Heart right ventricle (tissue), 16 donors: Measurements from ENCODE around the gene PIP5K1C. TPM values are rescaled to one million over a fixed set of nuclear protein-coding genes. Genes with fewer than 3 reads are reported as not detected.

Source experiments
- ATAC-seq, 8 donors: fragments of 200-7000 bp; cut with Tn5 transposase; one replicate each; pipeline ENCODE4 v1.9.1; 2020; ENCODE audit warnings: mild to moderate bottlenecking in 8 of 8, moderate library complexity in 8 of 8, moderate number of reproducible peaks in 1 of 8
- DNase-seq, 2 donors: peaks; one replicate each; pipeline ENCODE4 v3.0.0-alpha.2; 2020
- H3K27ac ChIP-seq, 10 donors: fragments of 200-600 bp; sonication (generic) in 2 of 10; one replicate each; pipeline versions ENCODE4 v1.5.0 to v1.8.0; 2020 to 2022; ENCODE audit warnings: mild to moderate bottlenecking in 3 of 10
- H3K27me3 ChIP-seq, 7 donors: fragments of 200-600 bp; one replicate each; pipeline ENCODE4 v1.8.0; 2021 to 2022; ENCODE audit warnings: mild to moderate bottlenecking in 2 of 7
- H3K36me3 ChIP-seq, 9 donors: fragments of 200-600 bp; sonication (generic) in 1 of 9; one replicate each; pipeline versions ENCODE4 v1.5.0 to v1.8.0; 2020 to 2022; ENCODE audit warnings: mild to moderate bottlenecking in 2 of 9
- H3K4me1 ChIP-seq, 9 donors: fragments of 200-600 bp; sonication (generic) in 1 of 9; one replicate each; pipeline versions ENCODE4 v1.5.0 to v1.8.0; 2020 to 2022; ENCODE audit warnings: mild to moderate bottlenecking in 4 of 9
- H3K4me3 ChIP-seq, 10 donors: fragments of 200-600 bp; sonication (generic) in 2 of 10; one replicate each; pipeline versions ENCODE4 v1.5.0 to v1.8.0; 2020 to 2022; ENCODE audit warnings: mild to moderate bottlenecking in 7 of 10, moderate library complexity in 2 of 10
- H3K9me3 ChIP-seq, 11 donors: fragments of 200-600 bp in 10 of 11; sonication (generic) in 2 of 11; one replicate each; pipeline versions ENCODE4 v1.5.0 to v1.8.0; 2013 to 2022; ENCODE audit warnings: mild to moderate bottlenecking in 2 of 11, control low read depth in 1 of 11, moderate library complexity in 1 of 11
- CTCF ChIP-seq, 9 donors: fragments of 200-600 bp; sonication (generic) in 2 of 9; IDR thresholded peaks; one replicate each; pipeline versions ENCODE4 v1.5.0 to v1.8.0; 2021 to 2022; ENCODE audit warnings: antibody characterized with exemption in 9 of 9, mild to moderate bottlenecking in 5 of 9, moderate library complexity in 1 of 9
- WGBS, 2 donors: extraction: QIAGEN DNeasy Blood & Tissue Kit; methylation state at CpG; one replicate each; pipeline ENCODE4 v1.1.7; 2013; ENCODE audit warnings: inconsistent platforms in 1 of 2; 5-methylcytosine and 5-hydroxymethylcytosine counted together
- intact Hi-C, 10 donors: fragments of 100-400 bp; cut with DNase I; formaldehyde crosslinking; loops; one replicate each; pipeline versions ENCODE4 v1.11.1 to v1.14.2; 2022
- polyA plus RNA-seq, 2 donors: library from polyadenylated mRNA; stranded (reverse); fragments of 200-250 nt; gene quantifications; one replicate each; pipeline ENCODE4 v1.2.3, GENCODE V29; 2013
- total RNA-seq, 10 donors: library from RNA; stranded (reverse); fragmentation: NEBNext Ultra II Directional in 3 of 10; extraction: Animal tissue kit (Norgen Biotek cat#: 25700) in 3 of 10; gene quantifications; one replicate each; pipeline versions ENCODE4 v1.2.1 to v1.2.4, GENCODE V29; 2021 to 2023
- donor health status: Arrhythmogenic right ventricular cardiomyopathy.
- donor health status: ischemic (EF 13 %, LVEDD 7.1; RV severe dilation, severe dysfunction).
- donor health status: healthy with polysubstance abuse.
- donor health status: DM: no; HTN: yes; CAD: no.
- donor health status: DM: no; HTN: no; CAD: no.
- donor health status: ischemic (EF 25% LVEDD 6.9; RV normal size, moderate dysfunction).
- donor health status: ischemic (EF 25% LVEDD 5.7; RV mildly dilated, moderate dysfunction).
- donor health status: healthy.
- donor health status: DM: yes; HTN: yes; CAD: no.
- donor health status: Ischemic cardiomyopathy.
- donor health status: ischemic (EF 35%, LVEDD 5.7; RV mildly dilated, moderate dysfunction).
- donor health status: nonischemic (EF 11% LVEDD 7.7; RV severe dilation, severe dysfunction).
- donor health status: DM: yes; HTN: yes; CAD: no.
- donor health status: PGD.
- donor health status: ischemic (EF 29% LVEDD 5.4; RV normal size, mild dysfunction).
- donor health status: nonischemic (EF 23%, LVEDD 6.1; RV moderate dilation, normal function).

Gene PIP5K1C
- total and polyA plus RNA-seq, 12 donors = 18.3 to 46.6 (median 34.9) TPM

- Histone ChIP-seq H3K9me3 (no peaks in the 10 kb centered on the region), H3K27me3 (no peaks in the 10 kb centered on the region), H3K4me3 (no peak overlapping the region), H3K27ac (no peak overlapping the region), H3K4me1 (no peaks in the 10 kb centered on the region), H3K36me3 (peaks cover 0 to 97% (median 34%) of the 10 kb centered on the region in 9 donors)
- DNase-seq (no peak), ATAC-seq (no peak)
- WGBS, 2 donors = 98% methylated on average over 13 of the region's 13 CpGs
- intact Hi-C loops = no loop called here
- no peak for TF ChIP-seq CTCF (IDR thresholded peaks at IDR 0.05)
These were observed 60.8 kb downstream of the PIP5K1C start for GRCh38 chr19:3639479-3639878.

- no peak for DNase-seq
- no peak for TF ChIP-seq CTCF (IDR thresholded peaks at IDR 0.05)
- Histone ChIP-seq H3K36me3 (peaks cover 0 to 96% (median 33%) of the 10 kb centered on the region in 9 donors), H3K4me1 (no peaks in the 10 kb centered on the region), H3K4me3 (no peak overlapping the region), H3K27ac (no peak overlapping the region), H3K27me3 (no peaks in the 10 kb centered on the region), H3K9me3 (no peaks in the 10 kb centered on the region)
- ATAC-seq = no peak
- intact Hi-C loops = no loop called here
- WGBS, 2 donors = 92 to 93% methylated on average over 55 of the region's 55 CpGs
These were observed 61.8 kb downstream of the PIP5K1C start for GRCh38 chr19:3638208-3639193.

GRCh38 chr19:3637621-3638020, 62.6 kb downstream of the PIP5K1C start:
- ATAC-seq = no peak
- H3K36me3 ChIP-seq = peaks cover 0 to 97% (median 33%) of the 10 kb centered on the region in 9 donors

GRCh38 chr19:3636962-3637361, 63.3 kb downstream of the PIP5K1C start:
- H3K4me1 ChIP-seq = no peaks in the 10 kb centered on the region
- H3K36me3 ChIP-seq = peaks cover 0 to 97% (median 33%) of the 10 kb centered on the region in 9 donors
- intact Hi-C loops = no loop called here
- H3K9me3 ChIP-seq = no peaks in the 10 kb centered on the region
- H3K27me3 ChIP-seq = no peaks in the 10 kb centered on the region
- no peak overlapping the region for H3K27ac ChIP-seq
- no peak for DNase-seq
- 95% methylated on average over 20 of the region's 20 CpGs for WGBS, 2 donors
- no peak for ATAC-seq
- no peak overlapping the region for H3K4me3 ChIP-seq
- no peak for TF ChIP-seq CTCF (IDR thresholded peaks at IDR 0.05)

More at GRCh38 chr19:3637621-3638020, 62.6 kb downstream of the PIP5K1C start:
- WGBS, 2 donors = 93 to 95% methylated on average over 23 of the region's 23 CpGs
- no peak overlapping the region for H3K4me3 ChIP-seq
- no peaks in the 10 kb centered on the region for H3K9me3 ChIP-seq
- no peak for DNase-seq
- no peak for TF ChIP-seq CTCF (IDR thresholded peaks at IDR 0.05)
- H3K4me1 ChIP-seq = no peaks in the 10 kb centered on the region
- no peak overlapping the region for H3K27ac ChIP-seq
- no peaks in the 10 kb centered on the region for H3K27me3 ChIP-seq
- intact Hi-C loops = no loop called here
